ENCODE results near the gene LZTR1.

The LZTR1 gene

DNA sequence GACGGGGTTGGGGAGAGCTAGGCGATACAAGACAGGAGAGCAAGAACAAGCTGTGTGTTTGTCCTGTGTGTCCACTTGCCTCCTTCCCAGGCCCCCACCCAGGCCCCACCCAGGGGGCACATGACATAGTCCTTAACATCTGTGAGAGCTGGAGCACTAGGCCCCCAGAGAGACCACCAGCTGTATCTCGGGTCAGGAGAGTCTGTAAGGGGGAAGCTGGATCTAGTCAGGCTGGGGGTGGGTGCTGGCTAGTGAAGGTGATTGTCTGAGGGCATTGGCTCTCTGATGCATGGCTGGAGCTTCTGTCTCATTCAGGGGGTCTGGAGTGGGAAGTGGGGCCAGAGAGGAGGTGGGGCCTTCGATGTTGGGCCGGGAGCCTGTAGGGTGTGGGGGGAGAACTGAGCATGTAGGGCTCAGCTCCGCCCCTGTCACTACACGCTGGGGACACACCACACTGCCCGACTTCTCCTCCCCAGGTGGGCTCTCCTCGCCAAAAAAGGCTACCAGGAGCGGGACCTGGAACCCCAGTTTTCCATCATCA, 33.4 kb downstream of the LZTR1 start:
- no peak for DNase-seq (ENCODE audit: low read depth, low spot score)

DNA sequence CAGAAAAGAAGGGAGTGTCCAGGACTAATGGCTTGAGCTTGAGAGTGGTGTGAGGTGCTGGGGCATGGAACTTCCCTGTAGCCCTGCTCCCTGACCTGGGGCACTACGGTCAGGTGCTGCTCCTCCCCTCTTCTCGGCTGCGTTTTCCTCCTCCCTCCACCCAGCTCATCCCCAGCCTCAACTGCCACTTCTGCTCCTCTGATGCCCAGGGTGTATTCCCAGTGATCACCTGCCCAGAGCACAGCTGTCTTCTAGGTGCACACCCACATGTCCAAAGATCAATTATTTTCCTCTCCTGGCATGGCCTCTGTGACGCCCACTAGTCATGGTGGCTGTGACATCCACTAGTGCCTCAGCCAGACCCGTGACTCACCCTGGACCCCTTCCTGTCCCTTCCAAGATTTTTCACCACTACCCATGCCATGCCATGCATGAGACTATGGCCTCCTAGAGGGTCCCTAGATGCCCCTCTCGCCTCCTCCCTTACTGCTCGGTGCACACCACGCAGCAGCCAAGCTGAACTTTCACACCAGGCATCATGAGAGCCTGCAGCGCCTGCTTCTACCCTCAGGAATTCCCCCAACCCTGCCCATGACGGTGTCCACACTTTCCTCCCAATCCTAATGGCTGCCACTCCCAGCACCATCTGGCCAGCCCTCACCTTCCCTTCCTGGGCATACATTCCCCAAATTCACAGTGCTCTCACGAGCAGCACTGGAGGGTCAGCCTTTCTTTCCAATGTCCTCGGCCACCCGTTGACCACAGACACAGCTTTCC, 34.7 kb downstream of the LZTR1 start:
- no peak for DNase-seq (ENCODE audit: low read depth, low spot score)

GRCh38 chr22:21018314-21018713, 36.2 kb downstream of the LZTR1 start:
- no peak for DNase-seq (ENCODE audit: low read depth, low spot score)

DNA sequence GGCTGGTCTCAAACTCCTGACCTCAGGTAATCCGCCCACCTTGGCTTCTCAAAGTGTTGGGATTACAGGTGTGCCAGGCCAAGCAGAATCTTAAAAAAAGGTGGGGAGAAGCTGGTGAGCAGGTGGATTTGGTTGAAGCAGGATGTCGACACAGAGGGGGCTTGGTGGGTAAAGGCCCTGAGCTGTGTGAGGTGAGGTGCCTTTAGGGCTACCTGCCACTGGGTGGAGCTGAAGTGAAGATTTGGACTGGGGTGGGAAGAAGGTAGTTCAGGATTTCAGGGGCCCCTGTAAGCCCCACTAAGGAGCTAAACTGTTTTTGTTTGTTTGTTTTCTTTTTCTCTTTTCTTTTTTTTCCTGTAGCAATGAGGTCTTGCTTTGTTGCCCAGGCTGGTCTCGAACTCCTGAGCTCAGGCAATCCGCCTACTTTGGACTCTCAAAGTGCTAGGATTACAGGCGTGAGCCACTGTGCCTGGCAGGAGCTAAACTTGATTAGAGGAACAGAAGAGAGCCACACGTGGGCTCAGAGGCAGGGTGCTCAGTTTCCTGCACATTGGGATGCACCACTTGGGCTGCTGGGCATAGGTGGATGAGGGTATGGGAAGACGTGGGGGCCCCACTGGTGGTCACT, 38.8 kb downstream of the LZTR1 start:
- no peak for DNase-seq (ENCODE audit: low read depth, low spot score)

DNA sequence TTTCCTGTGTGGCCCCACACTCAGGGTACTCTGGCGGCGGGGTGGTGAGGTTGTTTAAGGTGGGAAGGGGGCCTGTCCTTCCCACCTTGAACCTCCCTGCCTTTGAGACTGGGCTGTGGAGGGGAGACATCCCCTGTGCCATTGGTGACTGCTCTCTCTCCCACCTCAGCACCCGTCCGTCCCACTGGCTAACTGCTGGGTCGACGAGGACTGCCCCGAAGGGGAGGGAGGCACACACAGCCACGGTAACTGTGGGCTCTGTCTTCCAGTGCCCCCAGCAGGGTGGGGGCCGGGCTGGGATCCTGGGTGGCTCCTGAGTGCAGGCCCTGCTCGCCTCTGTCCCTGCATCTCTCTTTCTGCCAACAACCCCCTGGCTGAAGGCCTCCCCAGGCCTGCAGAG, 40.4 kb downstream of the LZTR1 start:
- no peak for DNase-seq (ENCODE audit: low read depth, low spot score)

- DNase-seq (ENCODE audit: low read depth, low spot score), result no peak
Observed at GRCh38 chr22:21022955-21023614, 41.0 kb downstream of the LZTR1 start.

DNA sequence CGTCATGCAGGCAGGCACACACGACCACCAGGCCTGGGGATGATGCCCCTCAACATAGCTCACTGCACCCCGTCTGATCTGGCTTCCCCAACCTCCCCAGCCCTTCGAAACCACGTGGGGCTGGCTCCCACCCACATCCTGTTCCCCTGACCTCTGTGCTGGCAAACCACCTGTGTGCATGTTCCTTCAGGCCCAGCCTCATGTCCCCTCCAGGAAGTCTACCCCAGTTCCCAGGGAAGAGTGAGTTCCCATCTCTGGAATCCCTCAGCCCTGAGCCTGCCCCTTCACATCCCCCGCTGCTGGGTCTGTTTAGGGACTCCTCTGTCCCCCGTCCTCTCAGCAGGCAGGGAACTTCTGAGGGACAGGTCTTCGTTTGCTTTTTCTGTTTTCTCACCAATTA, 43.2 kb downstream of the LZTR1 start:
- no peak for DNase-seq (ENCODE audit: low read depth, low spot score)

GRCh38 chr22:21025763-21026755, 44.0 kb downstream of the LZTR1 start:
- no peak for DNase-seq (ENCODE audit: low read depth, low spot score)

- DNase-seq (ENCODE audit: low read depth, low spot score), result no peak
Observed at GRCh38 chr22:21026783-21027692, 44.9 kb downstream of the LZTR1 start.

DNA sequence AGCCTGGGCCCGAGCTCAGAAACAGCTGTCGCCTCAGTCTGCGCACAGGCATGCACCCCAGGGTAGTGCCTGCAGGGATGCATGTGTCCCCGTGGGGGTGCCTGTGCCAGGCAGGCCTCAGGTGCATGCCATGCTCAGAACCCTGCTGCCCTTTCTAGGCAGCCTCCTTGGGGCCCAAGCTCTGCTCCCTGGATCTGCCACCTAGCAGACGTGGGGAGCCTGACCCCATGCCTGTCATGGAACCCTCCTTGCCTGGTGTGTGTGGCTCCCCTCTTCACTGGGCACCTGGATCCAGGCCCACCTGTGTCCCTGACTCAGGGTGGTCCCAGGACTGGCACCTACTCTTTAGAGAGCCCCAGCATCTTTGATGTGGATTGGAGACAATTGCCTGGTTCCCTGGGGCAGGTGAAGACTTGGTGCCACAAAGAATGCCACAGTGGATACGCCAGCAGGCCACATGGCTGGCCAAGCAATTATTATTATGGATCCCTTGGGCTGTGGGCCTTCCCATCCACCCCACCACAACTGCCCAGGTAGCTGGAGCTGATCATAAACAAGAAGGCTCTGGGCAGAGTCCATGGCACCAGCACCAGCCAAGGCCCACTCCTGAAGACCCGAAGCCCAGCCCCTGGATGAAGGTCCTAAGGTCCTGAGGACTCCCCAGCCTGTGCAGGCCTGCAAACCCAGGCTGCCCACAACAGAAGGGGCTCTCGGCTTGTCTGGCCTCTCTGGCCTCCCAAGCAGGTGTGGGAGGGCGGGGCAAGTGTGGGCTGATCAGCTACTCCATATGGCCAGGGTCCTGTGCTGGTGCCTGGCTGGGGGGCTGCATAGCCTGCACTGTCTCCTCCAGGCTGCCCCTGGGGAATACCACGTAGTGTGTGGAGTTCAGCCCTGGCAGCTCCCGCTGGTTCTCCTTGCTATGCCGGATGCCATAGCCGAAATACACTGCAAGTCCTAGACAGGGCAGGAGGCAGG, 46.5 kb downstream of the LZTR1 start:
- DNase-seq (ENCODE audit: low read depth, low spot score), result no peak

GRCh38 chr22:21029486-21030025, 47.5 kb downstream of the LZTR1 start:
- no peak for DNase-seq (ENCODE audit: low read depth, low spot score)

DNA sequence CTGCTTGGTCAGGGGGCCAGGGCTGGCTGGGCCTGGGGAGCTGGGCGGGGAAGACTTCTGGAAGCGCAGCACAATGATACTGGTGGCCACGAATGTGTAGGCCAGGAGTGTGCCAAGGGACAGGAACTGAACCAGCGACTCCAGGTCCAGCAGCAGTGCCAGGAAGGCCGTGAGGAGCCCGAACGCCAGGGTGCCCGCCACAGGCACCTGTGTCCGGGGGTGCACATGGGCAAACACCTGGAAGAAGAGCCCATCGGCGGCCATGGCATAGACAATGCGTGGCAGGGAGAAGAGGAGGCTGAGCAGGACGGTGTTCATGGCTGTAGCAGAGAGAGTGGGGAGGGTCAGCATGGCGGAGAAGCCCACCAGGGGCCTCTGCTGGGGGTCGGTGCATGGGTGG, 47.9 kb downstream of the LZTR1 start:
- no peak for DNase-seq (ENCODE audit: low read depth, low spot score)

DNA sequence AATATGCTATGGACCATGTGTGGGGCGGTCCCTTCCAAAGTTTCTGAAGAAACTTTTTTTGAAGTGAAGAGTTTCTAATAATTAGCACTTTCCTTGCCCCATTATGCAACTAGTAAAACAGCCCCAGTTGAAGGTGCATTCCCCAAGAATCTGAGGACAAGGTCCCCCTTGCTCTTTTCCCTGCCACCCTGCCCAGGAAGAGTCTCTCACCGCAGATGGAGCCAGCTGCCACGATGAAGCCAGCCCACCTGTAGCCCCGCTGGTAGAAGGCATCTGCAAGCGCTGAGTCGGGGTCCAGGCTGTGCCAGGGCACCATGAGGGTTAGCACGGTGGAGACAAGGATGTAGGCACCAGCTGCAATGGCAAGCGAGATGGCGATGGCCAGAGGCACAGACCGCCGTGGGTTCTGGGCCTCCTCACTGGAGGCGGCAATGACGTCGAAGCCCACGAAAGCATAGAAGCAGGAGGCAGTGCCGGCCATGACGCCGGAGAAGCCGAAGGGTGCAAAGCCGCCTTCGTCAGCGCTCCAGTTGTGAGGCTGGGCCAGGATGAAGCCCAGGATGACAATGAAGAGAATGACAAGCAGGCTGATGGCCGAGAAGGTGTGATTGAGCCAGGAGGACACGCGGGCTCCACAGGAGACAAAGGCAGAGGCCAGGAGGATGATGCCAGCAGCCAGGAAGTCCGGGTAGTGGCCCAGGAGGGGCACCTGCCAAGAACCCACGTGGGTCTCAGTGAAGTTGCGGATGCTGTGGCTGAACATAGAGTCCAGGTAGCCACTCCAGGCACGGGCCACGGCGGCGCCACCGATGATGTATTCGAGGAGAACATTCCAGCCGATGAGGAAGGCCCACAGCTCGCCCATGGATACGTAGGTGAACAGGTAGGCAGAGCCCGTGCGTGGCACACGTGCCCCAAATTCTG, 48.8 kb downstream of the LZTR1 start:
- no peak for DNase-seq (ENCODE audit: low read depth, low spot score)

- DNase-seq (ENCODE audit: low read depth, low spot score), result no peak
Observed at GRCh38 chr22:21031545-21032036, 49.5 kb downstream of the LZTR1 start.

DNA sequence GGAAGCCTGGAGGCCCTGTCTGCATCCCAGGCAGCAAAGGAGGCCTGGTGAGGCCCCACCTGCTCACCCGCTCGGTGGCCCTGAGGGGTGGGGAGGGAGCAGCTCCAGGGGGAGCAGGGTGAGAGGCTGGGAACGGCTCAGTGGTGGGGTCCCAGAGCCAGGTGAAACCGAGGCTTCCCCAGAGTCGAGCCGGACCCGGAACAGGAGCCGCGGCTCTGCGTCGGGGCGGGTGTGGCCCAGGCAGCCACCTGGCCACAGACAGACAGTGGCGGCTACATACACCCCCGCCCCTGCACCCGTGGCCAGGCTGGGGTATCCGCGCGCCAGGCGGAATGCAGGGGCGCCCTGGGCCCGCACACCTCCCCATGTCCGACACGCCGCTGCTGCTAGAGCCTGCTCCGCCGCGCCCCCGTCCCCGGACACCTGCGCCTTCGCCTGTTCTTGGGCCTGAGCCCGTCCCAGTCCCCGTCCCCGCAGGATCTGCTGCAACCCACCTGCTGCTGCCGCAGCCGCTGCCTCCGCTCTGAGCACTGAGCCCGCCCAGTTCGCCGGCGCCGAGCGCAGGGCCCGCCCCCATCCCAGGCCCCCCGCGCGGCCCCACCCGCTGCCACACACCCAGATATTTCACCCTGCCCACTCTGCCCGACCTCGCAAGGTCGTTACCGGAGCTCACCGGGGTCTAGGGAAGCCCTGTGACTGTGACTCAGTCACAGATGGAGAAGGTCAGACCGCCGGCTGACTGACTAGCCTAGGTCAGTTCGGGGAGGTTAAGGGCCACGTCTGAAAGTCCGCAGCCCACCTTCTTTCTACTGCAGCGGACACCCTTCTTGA, 50.2 kb downstream of the LZTR1 start, which contains the start of gene SLC7A4:
SLC7A4 (minus strand) TSS at position 525 of the 831 bp plus-strand sequence. CDS start 749 bp downstream, outside the sequence.
- DNase-seq (ENCODE audit: low read depth, low spot score), result no peak

GRCh38 chr22:21032868-21033688, 51.0 kb downstream of the LZTR1 start:
- no peak for DNase-seq (ENCODE audit: low read depth, low spot score)

Data from iPS DF 19.7 (cell line).